ENCODE data around the gene NOP10.

Gene NOP10

GRCh38 chr15:34332553-34333120 lies 10.3 kb downstream of the NOP10 start:
- DNase-seq: no peak

- DNase-seq: no peak
Observed at GRCh38 chr15:34331809-34332208, 11.1 kb downstream of the NOP10 start.

- DNase-seq: no peak
Observed at GRCh38 chr15:34330279-34330678, 12.7 kb downstream of the NOP10 start.

GRCh38 chr15:34329006-34329405 lies 13.9 kb downstream of the NOP10 start:
- no peak for DNase-seq

- no peak for DNase-seq
Observed at GRCh38 chr15:34327906-34328305, 15.0 kb downstream of the NOP10 start.

- no peak for DNase-seq
Observed at GRCh38 chr15:34325368-34325767, 17.6 kb downstream of the NOP10 start.

GRCh38 chr15:34324933-34325332 lies 18.0 kb downstream of the NOP10 start:
- DNase-seq: no peak

GRCh38 chr15:34323217-34323616 lies 19.7 kb downstream of the NOP10 start:
- no peak for DNase-seq

GRCh38 chr15:34318277-34319079 lies 24.5 kb downstream of the NOP10 start:
- DNase-seq: peak in 10 of 51 donors; percentile 8 to 29 (median 20)

- no peak for DNase-seq
Observed at GRCh38 chr15:34314491-34315490, 28.1 kb downstream of the NOP10 start.

GRCh38 chr15:34311563-34311962 lies 31.4 kb downstream of the NOP10 start:
- DNase-seq: no peak

GRCh38 chr15:34304613-34305012 lies 38.3 kb downstream of the NOP10 start:
- DNase-seq: no peak

- DNase-seq: no peak
Observed at GRCh38 chr15:34301058-34301457, 41.9 kb downstream of the NOP10 start.

GRCh38 chr15:34297059-34297458 lies 45.9 kb downstream of the NOP10 start:
- DNase-seq: no peak

- no peak for DNase-seq
Observed at GRCh38 chr15:34292621-34293020, 50.3 kb downstream of the NOP10 start.
